IMR-90 (cell line): ENCODE data around the gene DNMT3A. TPM values are rescaled to one million over a fixed set of nuclear protein-coding genes. Genes with fewer than 3 reads are reported as not detected.

Experiments
- ATAC-seq: fragments of 200-7000 bp; cut with Tn5 transposase; 2 replicates; pipeline ENCODE4 v1.9.1; 2020; ENCODE audit warnings: low read depth, mild to moderate bottlenecking, moderate library complexity
- BruUV-seq: library from RNA; stranded (reverse); fragments of 400-500 nt; replicated peaks from 2 replicates; lab custom pipeline; 2021; lab: Mats Ljungman, UMichigan
- CTCF ChIA-PET: fragments of 300-600 bp; formaldehyde crosslinking; extraction: SDS; loops from one replicate; lab custom pipeline; 2021; ENCODE audit warnings: antibody characterized with exemption; lab: Yijun Ruan, JAX
- POLR2A ChIA-PET: fragments of 300-600 bp; sonication (Branson Sonifier 250); formaldehyde crosslinking; loops from one replicate; lab custom pipeline; 2022; ENCODE audit warnings: antibody characterized with exemption; ENCODE audit not compliant: unreplicated experiment; lab: Charles Lee
- DNase-seq: peaks from one replicate; pipeline ENCODE4 v3.0.0; 2013
- H2AFZ ChIP-seq: replicated peaks from 2 replicates; pipeline ENCODE3; 2013; ENCODE audit warnings: low read length, mild to moderate bottlenecking; ENCODE audit not compliant: poor library complexity
- H2AK5ac ChIP-seq: 2 replicates; pipeline ENCODE4 v1.6.1; 2013; ENCODE audit warnings: low read depth, low read length, inconsistent platforms
- H2AK9ac ChIP-seq: replicated peaks from 2 replicates; pipeline ENCODE3; 2013; ENCODE audit warnings: mild to moderate bottlenecking, low read depth, low read length, moderate library complexity; ENCODE audit not compliant: poor library complexity
- H2BK120ac ChIP-seq: 2 replicates; pipeline ENCODE4 v1.6.1; 2013; ENCODE audit warnings: low read depth, low read length, inconsistent platforms
- H2BK15ac ChIP-seq: 3 replicates; pipeline ENCODE4 v1.6.1; 2013; ENCODE audit warnings: low read depth, low read length, inconsistent platforms
- H2BK20ac ChIP-seq: 2 replicates; pipeline ENCODE4 v1.6.1; 2013; ENCODE audit warnings: low read depth, mild to moderate bottlenecking, inconsistent platforms, low read length, moderate library complexity
- H2BK5ac ChIP-seq: 2 replicates; pipeline ENCODE4 v1.6.1; 2013; ENCODE audit warnings: mild to moderate bottlenecking, low read depth, low read length, inconsistent platforms; ENCODE audit not compliant: poor library complexity, severe bottlenecking
- H3K14ac ChIP-seq: replicated peaks from 2 replicates; pipeline ENCODE4 v1.6.1; 2013; ENCODE audit warnings: low read depth, low read length, inconsistent platforms
- H3K18ac ChIP-seq: 2 replicates; pipeline ENCODE4 v1.6.1; 2013; ENCODE audit warnings: low read depth, low read length, control low read depth
- H3K23ac ChIP-seq: 2 replicates; pipeline ENCODE4 v1.6.1; 2013; ENCODE audit warnings: low read depth, low read length, inconsistent platforms
- H3K27ac ChIP-seq: 2 replicates; pipeline ENCODE4 v1.5.1; 2013; ENCODE audit warnings: mild to moderate bottlenecking, control low read depth, low read length; ENCODE audit not compliant: insufficient read depth
- H3K27me3 ChIP-seq: 2 replicates; pipeline ENCODE4 v1.6.1; 2013; ENCODE audit warnings: low read length; ENCODE audit not compliant: control insufficient read depth, insufficient read depth
- H3K36me3 ChIP-seq: 2 replicates; pipeline ENCODE4 v1.6.1; 2013; ENCODE audit warnings: low read length, mixed read lengths; ENCODE audit not compliant: control insufficient read depth, insufficient read depth
- H3K4ac ChIP-seq: 2 replicates; pipeline ENCODE4 v1.6.1; 2013; ENCODE audit warnings: low read depth, low read length, inconsistent platforms
- H3K4me1 ChIP-seq: 2 replicates; pipeline ENCODE4 v1.6.1; 2013; ENCODE audit warnings: low read length, mixed read lengths; ENCODE audit not compliant: control insufficient read depth, insufficient read depth
- H3K4me2 ChIP-seq: 2 replicates; pipeline ENCODE4 v1.6.1; 2013; ENCODE audit warnings: low read depth, mild to moderate bottlenecking, control low read depth, low read length, moderate library complexity
- H3K4me3 ChIP-seq: 2 replicates; pipeline ENCODE4 v1.5.1; 2013; ENCODE audit warnings: low read depth, mild to moderate bottlenecking, control low read depth, low read length, moderate library complexity; ENCODE audit not compliant: insufficient read depth
- H3K56ac ChIP-seq: 2 replicates; pipeline ENCODE4 v1.6.1; 2013; ENCODE audit warnings: low read length, inconsistent platforms; ENCODE audit not compliant: insufficient read depth; ENCODE audit errors: extremely low read depth
- H3K79me1 ChIP-seq, 2 experiments: 2 replicates each; pipeline ENCODE4 v1.6.1; 2013; ENCODE audit warnings: low read length in 2 of 2, inconsistent platforms in 1 of 2, low read depth in 1 of 2
- H3K9ac ChIP-seq: 2 replicates; pipeline ENCODE4 v1.6.1; 2013; ENCODE audit warnings: low read depth, low read length, control low read depth
- H3K9me1 ChIP-seq: 2 replicates; pipeline ENCODE4 v1.6.1; 2013; ENCODE audit warnings: low read length, inconsistent platforms; ENCODE audit not compliant: insufficient read depth
- H3K9me3 ChIP-seq: 2 replicates; pipeline ENCODE4 v1.6.1; 2013; ENCODE audit warnings: low read length; ENCODE audit not compliant: control insufficient read depth, insufficient read depth
- H4K20me1 ChIP-seq: 2 replicates; pipeline ENCODE4 v1.6.1; 2013; ENCODE audit warnings: low read length, inconsistent platforms; ENCODE audit not compliant: insufficient read depth
- H4K5ac ChIP-seq: 2 replicates; pipeline ENCODE4 v1.6.1; 2013; ENCODE audit warnings: mild to moderate bottlenecking, low read depth, low read length, control low read depth
- H4K8ac ChIP-seq, 2 experiments: 2 replicates each; pipeline ENCODE4 v1.6.1; 2013; ENCODE audit warnings: low read depth in 2 of 2, low read length in 2 of 2, control low read depth in 1 of 2, inconsistent platforms in 1 of 2
- H4K91ac ChIP-seq: 2 replicates; pipeline ENCODE4 v1.6.1; 2013; ENCODE audit warnings: low read depth, low read length, inconsistent platforms; ENCODE audit not compliant: insufficient read depth
- BHLHE40 ChIP-seq: fragments of 150-350 bp; IDR thresholded peaks from 2 replicates; pipeline ENCODE4 v1.6.1; 2016; ENCODE audit warnings: mild to moderate bottlenecking, low read depth, low read length
- CHD1 ChIP-seq: IDR thresholded peaks from 2 replicates; pipeline ENCODE4 v1.6.1; 2012; ENCODE audit warnings: low read depth, low read length, improper control_type of control experiment
- MAFK ChIP-seq: IDR thresholded peaks from 2 replicates; pipeline ENCODE4 v1.6.1; 2012; ENCODE audit warnings: low read depth, low read length, improper control_type of control experiment
- MXI1 ChIP-seq: IDR thresholded peaks from 2 replicates; pipeline ENCODE4 v1.6.1; 2012; ENCODE audit warnings: low read depth, mild to moderate bottlenecking, low read length, moderate library complexity, borderline replicate concordance
- POLR2A ChIP-seq: IDR thresholded peaks from 2 replicates; pipeline ENCODE4 v1.6.1; 2012; ENCODE audit warnings: mild to moderate bottlenecking, low read depth, low read length
- WGBS, 2 experiments: methylation state at CpG; one replicate each; pipeline versions ENCODE4 v1.1.5 to v1.1.7; 2013; ENCODE audit warnings: missing lambda C conversion rate in 2 of 2; ENCODE audit not compliant: insufficient read length in 1 of 2; ENCODE audit errors: extremely low coverage in 2 of 2; 5-methylcytosine and 5-hydroxymethylcytosine counted together
- dilution Hi-C: fragments of 300-500 bp; cut with HindIII; formaldehyde crosslinking; loops from one replicate; pipeline ENCODE4 v1.14.3; 2018; ENCODE audit warnings: low sequenced_read_pairs; ENCODE audit not compliant: unreplicated experiment
- in situ Hi-C: fragments of 300-500 bp; cut with MboI; formaldehyde crosslinking; loops from 3 replicates; pipeline ENCODE4 v1.14.3; 2019; ENCODE audit warnings: low sequenced_read_pairs, inconsistent platforms, mixed read lengths
- intact Hi-C: fragments of 100-400 bp; cut with micrococcal nuclease; formaldehyde crosslinking; loops from 2 replicates; pipeline ENCODE4 v1.10.0; 2022
- polyA plus RNA-seq, 3 experiments: library from polyadenylated mRNA; depleted of rRNA; stranded (reverse); fragments of >200 nt; gene quantifications; 2 replicates each; pipeline ENCODE4 v1.2.3, GENCODE V29; 2012; ENCODE audit warnings: low replicate concordance in 1 of 3
- total RNA-seq: library from RNA; depleted of rRNA; stranded (reverse); fragments of >200 nt; gene quantifications from 2 replicates; pipeline ENCODE4 v1.2.3, GENCODE V29; 2012

The DNMT3A gene
- total and polyA plus RNA-seq, 2 of the 4 experiments (the other 2 are of a cell fraction) = 4.4 to 9.7 TPM

- H3K14ac ChIP-seq = no peak overlapping the region
- no peak overlapping the region for H3K23ac ChIP-seq
- H2BK20ac ChIP-seq = no peak overlapping the region
- dilution Hi-C loops = no loop called here
- 40% methylated on average over 1 of the region's 71 CpGs; no CpG with 5 or more reads in 1 of the 2 experiments for WGBS, 2 experiments
- H2AFZ ChIP-seq = peak overlapping the region; percentile 89
- H4K91ac ChIP-seq = no peak overlapping the region
- no peak overlapping the region for H3K56ac ChIP-seq
- H3K36me3 ChIP-seq = no peaks in the 10 kb centered on the region
- H2BK15ac ChIP-seq = no peak overlapping the region
- ChIA-PET CTCF (interaction anchor here (0.7 kb wide), 1 partner anchor 13 kb away, joined by 3 read pairs; no protein-coding TSS in a partner anchor), POLR2A (no interaction called here)
- no peak overlapping the region for H3K18ac ChIP-seq
- no peak overlapping the region for H3K4ac ChIP-seq
- H4K8ac ChIP-seq = peak overlapping the region; percentile 17 to 74; a peak in 2 of 4 replicates
- no peaks in the 10 kb centered on the region for H3K4me1 ChIP-seq
- ATAC-seq = peak; percentile 58
- no peak overlapping the region for H2BK5ac ChIP-seq
- H4K5ac ChIP-seq = no peak overlapping the region; the same call in 1 of the 2 replicates
- H3K9me1 ChIP-seq = no peaks in the 10 kb centered on the region
- no peaks in the 10 kb centered on the region for H4K20me1 ChIP-seq
- no TSS peak for BruUV-seq
- H3K27ac ChIP-seq = no peak overlapping the region
- H2BK120ac ChIP-seq = no peak overlapping the region
- peak overlapping the region; percentile 60 for H3K4me2 ChIP-seq
- peaks cover 5% of the 10 kb centered on the region; the same call in 1 of the 2 replicates for H3K27me3 ChIP-seq
- intact Hi-C loops = no loop called here
- no peak for DNase-seq
- no peak overlapping the region for H3K9ac ChIP-seq
- H2AK9ac ChIP-seq = no peak overlapping the region
- no peak overlapping the region for H2AK5ac ChIP-seq
- peak overlapping the region; percentile 27 for H3K4me3 ChIP-seq
- no peaks in the 10 kb centered on the region for H3K9me3 ChIP-seq
- H3K79me1 ChIP-seq = no peaks in the 10 kb centered on the region
- in situ Hi-C loops = no loop called here
- TF ChIP-seq MXI1 (no peak), CHD1 (no peak), BHLHE40 (no peak), MAFK (no peak), POLR2A (no peak)
These were observed 125.6 kb downstream of the DNMT3A start for GRCh38 chr2:25215948-25216679.
